ENCODE results near the gene LILRA5.

DNA sequence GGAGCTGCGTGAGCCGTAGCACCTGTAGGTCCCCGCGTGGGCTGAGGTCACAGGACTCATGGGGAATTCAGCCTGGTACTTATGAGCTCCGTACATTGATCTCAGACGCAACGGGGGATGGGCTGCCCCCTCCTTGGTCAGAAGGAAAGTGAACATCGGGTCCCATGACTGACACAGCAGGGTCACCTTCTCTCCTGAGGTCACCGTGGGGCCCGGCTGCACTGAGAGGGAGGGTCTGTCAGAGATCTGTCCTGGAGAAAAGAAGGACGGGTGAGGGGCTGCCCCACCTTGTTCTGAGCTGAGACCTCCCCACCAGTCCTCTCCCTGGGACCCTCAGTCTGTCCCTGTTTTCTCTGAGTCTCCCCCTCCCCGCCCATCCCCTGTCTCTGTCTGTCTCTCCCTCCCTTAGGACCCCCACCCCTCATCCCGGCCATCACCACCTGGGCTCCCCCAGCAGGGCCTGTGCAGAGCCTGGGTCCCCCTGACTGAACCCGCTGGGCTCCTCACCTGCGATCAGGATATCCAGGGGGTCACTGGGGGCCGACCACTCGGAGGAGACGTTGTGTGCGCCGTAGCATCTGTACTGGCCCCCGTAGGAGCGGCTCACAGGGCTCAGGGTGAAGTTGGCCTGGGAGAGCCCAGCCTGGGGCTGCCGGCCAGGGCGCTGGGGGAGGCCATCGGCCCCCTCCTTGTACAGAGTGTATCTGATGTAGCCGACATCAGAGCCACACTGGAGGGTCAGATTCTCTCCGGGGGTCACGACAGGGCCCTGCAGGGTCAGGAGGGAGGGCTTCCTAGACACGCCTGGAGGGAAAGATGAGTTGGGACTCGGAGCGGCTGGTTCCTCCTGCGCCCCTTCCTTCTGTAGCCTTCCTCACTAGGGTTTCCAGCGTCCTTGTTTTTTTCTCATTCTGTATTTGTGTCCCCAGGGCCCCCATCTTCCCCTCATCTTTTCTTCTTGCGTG lies 24.2 kb upstream of the LILRA5 start:
- TF ChIP-seq, protein P1, sequence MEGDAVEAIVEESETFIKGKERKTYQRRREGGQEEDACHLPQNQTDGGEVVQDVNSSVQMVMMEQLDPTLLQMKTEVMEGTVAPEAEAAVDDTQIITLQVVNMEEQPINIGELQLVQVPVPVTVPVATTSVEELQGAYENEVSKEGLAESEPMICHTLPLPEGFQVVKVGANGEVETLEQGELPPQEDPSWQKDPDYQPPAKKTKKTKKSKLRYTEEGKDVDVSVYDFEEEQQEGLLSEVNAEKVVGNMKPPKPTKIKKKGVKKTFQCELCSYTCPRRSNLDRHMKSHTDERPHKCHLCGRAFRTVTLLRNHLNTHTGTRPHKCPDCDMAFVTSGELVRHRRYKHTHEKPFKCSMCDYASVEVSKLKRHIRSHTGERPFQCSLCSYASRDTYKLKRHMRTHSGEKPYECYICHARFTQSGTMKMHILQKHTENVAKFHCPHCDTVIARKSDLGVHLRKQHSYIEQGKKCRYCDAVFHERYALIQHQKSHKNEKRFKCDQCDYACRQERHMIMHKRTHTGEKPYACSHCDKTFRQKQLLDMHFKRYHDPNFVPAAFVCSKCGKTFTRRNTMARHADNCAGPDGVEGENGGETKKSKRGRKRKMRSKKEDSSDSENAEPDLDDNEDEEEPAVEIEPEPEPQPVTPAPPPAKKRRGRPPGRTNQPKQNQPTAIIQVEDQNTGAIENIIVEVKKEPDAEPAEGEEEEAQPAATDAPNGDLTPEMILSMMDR (IDR thresholded peaks at IDR 0.05), result no peak
- TF ChIP-seq POLR2A (IDR thresholded peaks at IDR 0.05), result no peak
- TF ChIP-seq POLR2AphosphoS5 (IDR thresholded peaks at IDR 0.05; ENCODE audit: insufficient read depth in 1 of 2, low read depth in 1 of 2), result no peak

All from vagina (tissue), 2 donors.